Measurements from ENCODE around the gene ALDOB.

ALDOB gene

GRCh38 chr9:101453776-101454570, 18.4 kb upstream of the ALDOB start:
- Histone ChIP-seq H3K9ac (ENCODE audit: low read length) (no peak overlapping the region), H2AK5ac (ENCODE audit: low read length, severe bottlenecking) (no peak overlapping the region), H2AFZ (ENCODE audit: low read depth, low read length) (no peak overlapping the region), H2BK120ac (ENCODE audit: low read depth, low read length) (no peak overlapping the region), H3K27me3 (ENCODE audit: control insufficient read depth in 1 of 2, insufficient read depth in 1 of 2, low read length in 2 of 2) (peaks cover 0 to 20% of the 10 kb centered on the region in 2 experiments), H4K91ac (ENCODE audit: low read length) (no peak overlapping the region), H3K9me3 (ENCODE audit: control insufficient read depth, low read length) (no peaks in the 10 kb centered on the region), H3K36me3 (ENCODE audit: control insufficient read depth in 1 of 2, insufficient read depth in 2 of 2, low read depth in 1 of 2, low read length in 2 of 2) (no peaks in the 10 kb centered on the region), H3K79me1 (replicated peaks; ENCODE audit: low read length, poor library complexity, severe bottlenecking) (no peaks in the 10 kb centered on the region), H3K27ac (ENCODE audit: low read length, poor library complexity, severe bottlenecking) (peak overlapping the region; percentile 59), H2BK12ac (ENCODE audit: low read length in 2 of 2) (no peak overlapping the region), H3K4ac (ENCODE audit: low read depth in 1 of 2, low read length in 2 of 2) (no peak overlapping the region), H3K23ac (ENCODE audit: low read length in 2 of 2) (no peak overlapping the region), H3K4me1 (ENCODE audit: control insufficient read depth, insufficient read depth, low read depth, low read length) (peaks cover 4% of the 10 kb centered on the region), H3K4me3 (ENCODE audit: insufficient read depth in 1 of 2, low read depth in 1 of 2, low read length in 2 of 2) (no peak overlapping the region), H2BK5ac (ENCODE audit: low read depth, low read length, poor library complexity, severe bottlenecking) (no peak overlapping the region), H3K18ac (ENCODE audit: low read depth in 1 of 2, low read length in 2 of 2) (no peak overlapping the region), H2BK15ac (ENCODE audit: low read depth, poor library complexity, severe bottlenecking) (no peak overlapping the region), H4K8ac (ENCODE audit: low read length) (no peak overlapping the region), H3K4me2 (ENCODE audit: low read length, poor library complexity, severe bottlenecking) (no peak overlapping the region), H3K14ac (ENCODE audit: low read length in 2 of 2) (no peak overlapping the region)
- no peak for DNase-seq
- 79% methylated on average over 4 of the region's 4 CpGs for WGBS

GRCh38 chr9:101451498-101451897, 15.9 kb upstream of the ALDOB start:
- H3K4me3 ChIP-seq (ENCODE audit: insufficient read depth in 1 of 2, low read depth in 1 of 2, low read length in 2 of 2): no peak overlapping the region
- H4K8ac ChIP-seq (ENCODE audit: low read length): no peak overlapping the region
- H3K79me1 ChIP-seq (replicated peaks; ENCODE audit: low read length, poor library complexity, severe bottlenecking): no peaks in the 10 kb centered on the region
- no peak overlapping the region for H2BK12ac ChIP-seq (ENCODE audit: low read length in 2 of 2)
- H3K23ac ChIP-seq (ENCODE audit: low read length in 2 of 2): no peak overlapping the region
- no peak overlapping the region for H3K4me2 ChIP-seq (ENCODE audit: low read length, poor library complexity, severe bottlenecking)
- no peak overlapping the region for H3K18ac ChIP-seq (ENCODE audit: low read depth in 1 of 2, low read length in 2 of 2)
- H3K9me3 ChIP-seq (ENCODE audit: control insufficient read depth, low read length): no peaks in the 10 kb centered on the region
- DNase-seq: no peak
- 92% methylated on average over 4 of the region's 4 CpGs for WGBS
- peaks cover 4 to 14% of the 10 kb centered on the region in 2 experiments for H3K27me3 ChIP-seq (ENCODE audit: control insufficient read depth in 1 of 2, insufficient read depth in 1 of 2, low read length in 2 of 2)
- no peak overlapping the region for H2AFZ ChIP-seq (ENCODE audit: low read depth, low read length)
- H3K4me1 ChIP-seq (ENCODE audit: control insufficient read depth, insufficient read depth, low read depth, low read length): peaks cover 4% of the 10 kb centered on the region
- H2AK5ac ChIP-seq (ENCODE audit: low read length, severe bottlenecking): no peak overlapping the region
- no peak overlapping the region for H4K91ac ChIP-seq (ENCODE audit: low read length)
- no peak overlapping the region for H3K4ac ChIP-seq (ENCODE audit: low read depth in 1 of 2, low read length in 2 of 2)
- H2BK5ac ChIP-seq (ENCODE audit: low read depth, low read length, poor library complexity, severe bottlenecking): no peak overlapping the region
- H3K27ac ChIP-seq (ENCODE audit: low read length, poor library complexity, severe bottlenecking): no peak overlapping the region
- no peak overlapping the region for H2BK15ac ChIP-seq (ENCODE audit: low read depth, poor library complexity, severe bottlenecking)
- no peak overlapping the region for H3K14ac ChIP-seq (ENCODE audit: low read length in 2 of 2)
- no peak overlapping the region for H3K9ac ChIP-seq (ENCODE audit: low read length)
- H2BK120ac ChIP-seq (ENCODE audit: low read depth, low read length): no peak overlapping the region
- H3K36me3 ChIP-seq (ENCODE audit: control insufficient read depth in 1 of 2, insufficient read depth in 2 of 2, low read depth in 1 of 2, low read length in 2 of 2): no peaks in the 10 kb centered on the region

- no peak overlapping the region for H4K91ac ChIP-seq (ENCODE audit: low read length)
- H2BK5ac ChIP-seq (ENCODE audit: low read depth, low read length, poor library complexity, severe bottlenecking): no peak overlapping the region
- H2AK5ac ChIP-seq (ENCODE audit: low read length, severe bottlenecking): no peak overlapping the region
- H3K4me1 ChIP-seq (ENCODE audit: control insufficient read depth, insufficient read depth, low read depth, low read length): peaks cover 4% of the 10 kb centered on the region
- no peak overlapping the region for H3K4ac ChIP-seq (ENCODE audit: low read depth in 1 of 2, low read length in 2 of 2)
- no peak overlapping the region for H3K23ac ChIP-seq (ENCODE audit: low read length in 2 of 2)
- H4K8ac ChIP-seq (ENCODE audit: low read length): no peak overlapping the region
- no peak overlapping the region for H3K4me2 ChIP-seq (ENCODE audit: low read length, poor library complexity, severe bottlenecking)
- no peak overlapping the region for H3K27ac ChIP-seq (ENCODE audit: low read length, poor library complexity, severe bottlenecking)
- WGBS: 68% methylated on average over 4 of the region's 4 CpGs
- H2BK120ac ChIP-seq (ENCODE audit: low read depth, low read length): no peak overlapping the region
- no peak for DNase-seq
- H3K4me3 ChIP-seq (ENCODE audit: insufficient read depth in 1 of 2, low read depth in 1 of 2, low read length in 2 of 2): no peak overlapping the region
- H3K14ac ChIP-seq (ENCODE audit: low read length in 2 of 2): no peak overlapping the region
- no peaks in the 10 kb centered on the region for H3K36me3 ChIP-seq (ENCODE audit: control insufficient read depth in 1 of 2, insufficient read depth in 2 of 2, low read depth in 1 of 2, low read length in 2 of 2)
- H3K79me1 ChIP-seq (replicated peaks; ENCODE audit: low read length, poor library complexity, severe bottlenecking): no peaks in the 10 kb centered on the region
- H2AFZ ChIP-seq (ENCODE audit: low read depth, low read length): no peak overlapping the region
- no peaks in the 10 kb centered on the region for H3K9me3 ChIP-seq (ENCODE audit: control insufficient read depth, low read length)
- peaks cover 4 to 14% of the 10 kb centered on the region in 2 experiments for H3K27me3 ChIP-seq (ENCODE audit: control insufficient read depth in 1 of 2, insufficient read depth in 1 of 2, low read length in 2 of 2)
- H2BK12ac ChIP-seq (ENCODE audit: low read length in 2 of 2): no peak overlapping the region
- no peak overlapping the region for H3K18ac ChIP-seq (ENCODE audit: low read depth in 1 of 2, low read length in 2 of 2)
- H2BK15ac ChIP-seq (ENCODE audit: low read depth, poor library complexity, severe bottlenecking): no peak overlapping the region
- no peak overlapping the region for H3K9ac ChIP-seq (ENCODE audit: low read length)
These were observed 15.4 kb upstream of the ALDOB start for GRCh38 chr9:101450931-101451330.

DNA sequence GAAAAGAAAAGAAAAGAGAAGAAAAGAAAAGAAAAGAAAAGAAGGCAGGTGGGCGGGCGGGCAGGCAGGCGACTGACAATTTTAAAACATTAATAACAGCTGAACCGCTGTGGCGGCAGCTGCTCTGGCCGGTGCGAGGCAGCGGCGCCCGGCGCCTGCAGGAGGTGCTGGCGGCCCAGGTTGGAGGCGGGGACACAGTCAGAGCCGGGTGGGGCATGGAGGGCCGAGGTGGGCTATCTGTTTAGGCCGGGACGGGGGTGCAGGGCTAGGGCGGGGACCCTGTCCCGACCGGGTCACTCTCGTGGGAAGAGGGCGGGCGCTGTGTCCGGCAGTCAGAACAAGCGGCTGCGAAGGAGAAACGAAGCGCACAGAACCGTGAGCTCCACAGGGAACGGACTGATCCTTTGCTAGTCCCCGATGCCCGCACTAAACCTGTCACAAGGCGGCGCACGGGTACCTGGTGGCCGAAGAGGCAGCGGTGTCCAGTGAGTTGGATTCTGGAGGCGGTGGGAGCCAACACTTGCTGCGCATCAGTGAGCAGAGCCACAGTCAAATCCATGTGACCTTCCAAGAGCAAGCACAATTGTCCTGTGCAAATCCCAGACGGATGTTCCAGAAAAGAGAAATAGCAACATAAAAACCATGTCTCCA, 13.6 kb upstream of the ALDOB start:
- H3K27ac ChIP-seq (ENCODE audit: low read length, poor library complexity, severe bottlenecking): peak overlapping the region; percentile 37
- H3K9me3 ChIP-seq (ENCODE audit: control insufficient read depth, low read length): no peaks in the 10 kb centered on the region
- peak overlapping the region in 1 of 2 experiments; percentile 87 for H3K14ac ChIP-seq (ENCODE audit: low read length in 2 of 2)
- H2AFZ ChIP-seq (ENCODE audit: low read depth, low read length): peak overlapping the region; percentile 68
- H2BK5ac ChIP-seq (ENCODE audit: low read depth, low read length, poor library complexity, severe bottlenecking): no peak overlapping the region
- H4K91ac ChIP-seq (ENCODE audit: low read length): no peak overlapping the region
- 4% methylated on average over 34 of the region's 40 CpGs for WGBS
- peak overlapping the region in 1 of 2 experiments; percentile 3 for H3K4ac ChIP-seq (ENCODE audit: low read depth in 1 of 2, low read length in 2 of 2)
- H3K4me1 ChIP-seq (ENCODE audit: control insufficient read depth, insufficient read depth, low read depth, low read length): peaks cover 2% of the 10 kb centered on the region
- no peak overlapping the region for H2AK5ac ChIP-seq (ENCODE audit: low read length, severe bottlenecking)
- no peaks in the 10 kb centered on the region for H3K36me3 ChIP-seq (ENCODE audit: control insufficient read depth in 1 of 2, insufficient read depth in 2 of 2, low read depth in 1 of 2, low read length in 2 of 2)
- peaks cover 7 to 18% of the 10 kb centered on the region in 2 experiments for H3K27me3 ChIP-seq (ENCODE audit: control insufficient read depth in 1 of 2, insufficient read depth in 1 of 2, low read length in 2 of 2)
- peak overlapping the region; percentile 75 for H3K9ac ChIP-seq (ENCODE audit: low read length)
- H4K8ac ChIP-seq (ENCODE audit: low read length): peak overlapping the region; percentile 49
- no peak overlapping the region for H2BK12ac ChIP-seq (ENCODE audit: low read length in 2 of 2)
- peak overlapping the region; percentile 95 for H3K4me2 ChIP-seq (ENCODE audit: low read length, poor library complexity, severe bottlenecking)
- peak; percentile 70 for DNase-seq
- H2BK15ac ChIP-seq (ENCODE audit: low read depth, poor library complexity, severe bottlenecking): no peak overlapping the region
- no peaks in the 10 kb centered on the region for H3K79me1 ChIP-seq (replicated peaks; ENCODE audit: low read length, poor library complexity, severe bottlenecking)
- peak overlapping the region in 1 of 2 experiments; percentile 33 for H3K18ac ChIP-seq (ENCODE audit: low read depth in 1 of 2, low read length in 2 of 2)
- H3K23ac ChIP-seq (ENCODE audit: low read length in 2 of 2): no peak overlapping the region
- H3K4me3 ChIP-seq (ENCODE audit: insufficient read depth in 1 of 2, low read depth in 1 of 2, low read length in 2 of 2): peak overlapping the region; percentile 70 to 80
- H2BK120ac ChIP-seq (ENCODE audit: low read depth, low read length): peak overlapping the region; percentile 49

Data from mesenchymal stem cell (in vitro differentiated cells and primary cell).